GM19395 (cell line): ENCODE data around the gene UTF1.

ENCODE experiments used
- ATAC-seq: cut with Tn5 transposase; IDR thresholded peaks from one replicate; pipeline ENCODE4 v1.9.1; 2021; ENCODE audit warnings: mild to moderate bottlenecking, moderate library complexity; ENCODE audit not compliant: unreplicated experiment

UTF1 gene

DNA sequence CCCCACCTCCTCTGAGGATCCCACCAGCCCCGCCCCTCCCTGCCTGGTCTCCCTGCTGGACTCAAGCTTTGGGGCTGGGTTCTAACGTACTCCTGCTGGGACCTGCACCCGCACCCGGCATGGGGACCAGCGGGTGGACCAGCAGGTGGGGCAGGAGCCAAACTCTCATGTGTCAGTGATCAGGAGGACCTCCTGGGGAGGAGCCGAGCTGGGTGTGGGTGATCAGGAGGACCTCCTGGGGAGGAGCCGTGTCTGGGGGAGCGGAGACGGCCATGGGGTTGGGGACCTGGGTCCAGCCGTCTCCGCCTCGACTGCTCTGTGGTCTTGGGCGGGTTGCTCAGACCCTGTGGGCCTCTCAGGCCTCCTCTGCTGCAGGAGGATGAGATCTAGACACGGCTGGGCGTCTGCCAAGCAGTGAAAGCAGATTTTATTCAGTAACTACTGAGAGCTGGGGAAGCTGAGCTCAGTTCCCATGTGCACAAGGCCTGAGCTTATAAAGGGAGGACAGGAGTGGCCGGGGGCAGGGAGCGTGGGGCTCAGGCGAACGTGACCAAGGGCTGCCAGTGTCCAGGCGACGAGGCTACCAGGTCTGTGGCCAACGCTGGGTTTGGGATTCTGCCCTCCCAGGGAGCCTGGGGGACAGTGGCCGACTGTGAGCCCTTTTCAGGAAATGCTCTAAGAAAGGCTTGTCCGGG, 33.6 kb upstream of the UTF1 start:
- ATAC-seq = no peak

DNA sequence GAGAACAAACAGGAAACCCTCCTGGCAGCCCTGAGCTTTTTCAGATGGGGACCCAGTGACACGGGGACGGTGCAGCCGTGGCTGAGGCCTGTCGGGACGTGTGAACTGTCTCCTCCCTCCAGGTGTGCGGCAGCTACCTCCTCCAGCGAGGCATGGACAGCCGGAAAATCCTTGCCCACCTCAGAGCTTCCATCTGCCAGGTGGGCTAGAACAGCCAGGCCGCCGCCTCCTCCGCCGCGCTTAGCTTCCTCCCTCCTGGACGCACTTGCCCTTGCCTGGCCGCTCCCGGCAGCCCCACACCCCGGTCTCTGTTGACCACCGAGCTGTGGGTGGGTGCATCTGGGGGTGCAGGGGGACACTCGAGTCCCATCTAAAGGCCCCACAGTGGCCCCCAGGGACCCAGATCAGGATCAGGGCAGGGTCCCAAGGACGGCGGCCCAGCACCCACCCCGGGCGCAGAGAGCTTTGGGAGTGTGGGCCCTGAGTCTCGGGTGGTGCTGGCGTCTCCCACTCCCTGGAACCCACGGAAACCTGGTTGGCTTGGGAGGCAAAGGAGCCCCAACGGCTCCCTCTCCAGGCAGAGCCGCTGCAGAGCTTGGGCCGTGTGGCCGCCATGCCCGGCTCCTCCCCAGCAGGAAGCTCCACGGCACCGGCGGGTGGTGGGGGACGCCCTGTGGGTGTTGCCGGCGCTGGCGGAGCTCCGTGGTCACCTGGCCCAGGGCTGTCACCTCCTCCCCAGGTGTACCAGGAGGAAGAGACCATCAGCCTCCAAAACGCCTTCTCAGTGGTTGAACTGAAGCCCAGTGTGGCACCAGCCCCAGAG, 32.9 kb upstream of the UTF1 start:
- no peak for ATAC-seq

- no peak for ATAC-seq
Measured at GRCh38 chr10:133197786-133198185, 32.2 kb upstream of the UTF1 start.

GRCh38 chr10:133198206-133198605, 31.8 kb upstream of the UTF1 start:
- ATAC-seq = no peak

- no peak for ATAC-seq
Measured at GRCh38 chr10:133198621-133199487, 31.2 kb upstream of the UTF1 start.

DNA sequence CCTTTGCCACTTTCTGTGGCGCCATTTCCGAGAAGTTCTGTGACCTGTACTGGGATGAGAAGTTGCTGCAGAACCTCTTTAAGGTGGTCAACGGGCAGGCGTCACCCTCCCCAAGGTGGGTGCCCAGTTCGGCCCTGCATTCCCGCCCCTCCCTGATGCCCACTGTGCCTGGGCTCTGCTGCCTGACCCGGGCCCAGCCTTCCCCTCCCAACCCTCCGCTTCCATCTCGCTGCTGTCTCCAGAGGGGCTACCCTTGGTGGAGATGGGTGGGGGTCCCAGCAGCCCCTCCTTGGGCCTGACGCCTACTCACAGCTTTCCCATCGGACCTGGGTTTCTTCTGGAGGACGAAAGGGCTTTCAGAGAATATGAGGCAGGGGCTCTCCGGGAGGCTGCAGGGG, 30.5 kb upstream of the UTF1 start:
- ATAC-seq = no peak

- ATAC-seq = no peak
Measured at GRCh38 chr10:133199992-133200611, 29.9 kb upstream of the UTF1 start.

- no peak for ATAC-seq
Measured at GRCh38 chr10:133200621-133201031, 29.4 kb upstream of the UTF1 start.

DNA sequence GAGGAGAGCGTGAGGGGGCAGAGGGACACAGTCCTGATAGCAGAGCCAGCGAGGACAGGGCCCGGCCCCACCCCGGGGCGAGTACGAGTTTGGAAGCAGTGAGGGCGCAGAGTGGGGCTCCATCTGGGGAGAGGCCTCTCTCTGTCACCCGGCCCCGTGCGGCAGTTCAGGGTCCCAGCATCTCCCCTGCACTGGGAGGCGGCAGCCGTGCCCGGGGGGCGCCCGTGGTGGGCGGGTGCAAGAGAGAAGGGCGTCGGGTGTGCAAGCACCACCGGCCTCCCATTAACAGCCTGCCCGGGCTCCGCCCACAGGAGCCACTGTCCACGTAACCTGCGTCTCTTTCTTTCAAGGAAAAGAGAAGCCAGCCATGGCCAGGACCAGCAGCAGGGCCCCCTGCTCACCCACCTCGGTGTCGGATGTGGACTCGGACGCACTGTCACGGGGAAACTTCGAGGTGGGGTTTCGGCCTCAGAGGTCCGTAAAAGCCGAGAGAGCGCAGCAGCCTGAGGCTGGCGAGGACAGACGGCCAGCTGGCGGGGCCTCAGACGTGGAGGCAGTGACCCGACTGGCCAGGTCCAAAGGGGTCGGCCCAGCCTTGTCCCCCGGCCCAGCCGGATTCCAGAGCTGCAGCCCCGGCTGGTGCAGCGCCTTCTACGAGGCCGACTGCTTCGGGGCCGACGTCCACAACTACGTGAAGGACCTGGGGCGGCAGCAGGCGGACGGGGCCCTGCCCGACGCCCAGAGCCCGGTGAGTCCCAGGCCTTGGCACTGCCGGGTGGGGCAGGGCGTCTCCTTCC, 28.7 kb upstream of the UTF1 start:
- ATAC-seq = no peak

DNA sequence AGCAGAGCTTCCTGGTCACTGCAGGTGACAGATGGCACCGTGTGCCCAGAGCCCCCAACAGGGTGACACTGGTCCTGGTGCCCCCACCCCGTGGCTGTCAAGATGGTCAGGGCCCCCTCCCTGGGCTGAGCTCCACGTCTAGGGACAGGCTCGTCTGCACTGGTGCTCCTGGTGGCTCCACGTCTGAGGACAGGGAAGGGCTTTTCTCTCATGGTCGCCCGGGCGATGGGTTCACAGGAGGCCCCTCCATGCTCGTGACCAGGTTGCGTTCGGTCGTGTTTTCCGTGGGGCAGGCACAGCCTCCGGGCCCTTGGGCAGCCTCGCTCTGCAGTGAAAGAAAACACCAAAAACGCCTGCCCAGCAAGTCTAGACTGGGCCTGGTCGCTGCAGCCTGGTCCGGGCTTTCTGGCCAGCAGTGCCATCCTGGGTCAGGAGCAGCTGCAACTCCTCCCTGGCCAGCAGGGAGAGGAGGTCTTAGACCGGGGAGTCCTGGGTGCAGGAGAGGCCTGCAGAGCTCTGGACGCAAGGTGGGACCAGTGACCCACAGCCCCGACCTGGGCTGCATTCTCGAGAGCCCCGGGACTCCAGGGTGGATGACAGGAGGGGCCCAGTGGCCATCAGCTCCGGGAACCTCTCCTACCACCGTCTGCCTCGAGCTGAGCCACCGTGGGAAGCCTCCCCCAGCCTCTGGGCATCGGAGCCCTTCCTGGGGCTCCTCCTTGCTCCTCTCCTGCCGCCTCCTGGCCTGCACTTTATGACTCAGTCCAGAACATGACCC, 27.9 kb upstream of the UTF1 start:
- no peak for ATAC-seq

GRCh38 chr10:133202778-133203651, 27.0 kb upstream of the UTF1 start:
- ATAC-seq = no peak

DNA sequence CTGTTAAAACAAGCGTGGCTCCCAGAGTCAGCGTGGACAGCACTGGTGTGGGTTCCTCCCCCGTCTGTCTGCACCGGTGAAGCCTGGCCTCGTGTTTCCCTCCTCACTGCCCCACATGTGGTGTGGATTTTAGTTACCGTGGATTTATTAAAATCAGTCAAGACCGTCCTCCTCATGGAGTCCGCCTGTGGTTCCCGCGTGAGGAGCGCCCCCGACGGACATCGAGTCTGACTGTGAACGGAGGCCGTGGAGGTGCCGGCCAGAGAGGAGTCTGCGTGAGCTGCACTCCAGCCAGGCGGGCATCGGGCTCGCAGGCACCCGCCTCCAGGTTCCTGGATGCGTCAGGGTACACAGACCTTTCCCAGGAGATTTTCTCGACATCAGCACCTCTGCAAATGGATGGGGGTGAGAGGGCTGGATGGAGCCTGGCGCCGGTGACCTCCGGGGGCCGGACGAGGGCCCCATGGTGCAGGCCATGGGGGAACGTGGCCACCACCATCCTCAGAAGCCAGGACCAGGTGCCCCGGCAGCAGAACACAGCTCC, 26.3 kb upstream of the UTF1 start:
- no peak for ATAC-seq

GRCh38 chr10:133204226-133205015, 25.6 kb upstream of the UTF1 start:
- ATAC-seq = no peak

GRCh38 chr10:133205146-133205545, 24.9 kb upstream of the UTF1 start:
- no peak for ATAC-seq

DNA sequence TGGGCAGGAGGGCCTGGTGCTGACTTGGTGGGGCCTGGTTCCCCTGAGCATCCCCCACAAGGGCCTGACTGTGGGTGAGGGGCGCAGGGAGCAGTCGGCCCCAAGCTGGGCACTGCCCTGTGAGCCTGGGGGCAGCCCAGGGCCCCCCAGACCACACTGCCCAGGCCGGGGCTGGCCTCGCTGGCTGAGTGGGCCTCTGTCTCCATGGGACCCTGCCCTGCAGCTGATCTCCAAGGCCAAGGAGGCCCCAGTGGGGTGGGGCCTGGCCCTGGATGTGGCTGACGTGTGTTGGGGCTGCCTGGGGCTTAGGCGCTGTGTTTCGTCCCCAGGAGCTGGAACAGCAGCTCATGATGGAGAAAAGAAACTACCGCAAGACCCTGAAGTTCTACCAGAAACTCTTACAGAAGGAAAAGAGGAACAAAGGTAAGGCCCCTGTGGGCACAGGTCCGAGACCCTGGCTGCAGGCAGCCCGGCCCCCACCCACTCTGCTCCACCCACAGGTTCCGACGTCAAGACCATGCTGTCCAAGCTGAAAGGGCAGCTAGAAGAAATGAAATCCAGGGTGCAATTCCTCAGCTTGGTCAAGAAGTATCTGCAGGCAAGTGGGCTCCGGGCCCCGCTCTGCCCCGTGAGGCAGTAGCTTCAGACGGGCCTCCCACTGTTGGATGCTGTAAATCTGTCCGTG, 23.5 kb upstream of the UTF1 start:
- ATAC-seq = no peak

DNA sequence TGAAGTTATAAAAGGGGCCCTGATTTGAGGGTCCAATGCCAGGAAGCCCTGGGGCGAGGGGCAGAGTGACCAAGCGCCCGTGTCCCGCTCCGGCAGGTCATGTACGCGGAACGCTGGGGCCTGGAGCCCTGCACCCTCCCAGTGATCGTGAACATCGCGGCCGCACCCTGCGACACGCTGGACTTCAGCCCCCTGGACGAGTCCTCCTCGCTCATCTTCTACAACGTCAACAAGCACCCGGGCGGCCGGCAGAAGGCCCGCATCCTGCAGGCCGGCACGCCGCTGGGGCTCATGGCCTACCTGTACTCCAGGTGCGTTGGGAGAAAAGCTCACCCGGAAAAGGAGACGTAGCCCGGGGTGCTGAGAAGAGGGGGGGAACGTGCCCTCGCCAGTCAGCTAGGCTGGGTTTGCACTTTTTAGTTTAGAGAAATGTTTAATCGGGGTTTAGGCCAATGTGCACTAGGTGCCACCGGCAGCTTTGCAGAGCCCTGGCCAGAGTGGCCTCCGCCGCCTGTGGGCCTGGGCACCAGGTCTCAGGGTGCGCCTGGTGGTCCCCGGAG, 22.9 kb upstream of the UTF1 start:
- no peak for ATAC-seq

- no peak for ATAC-seq
Measured at GRCh38 chr10:133207627-133208026, 22.4 kb upstream of the UTF1 start.
